Omental fat pad (tissue), 4 donors: ENCODE data around the gene RGS21. TPM values are rescaled to one million over a fixed set of nuclear protein-coding genes. Genes with fewer than 3 reads are reported as not detected.

Experiments
- ATAC-seq: fragments of 150-250 bp; one replicate; pipeline ENCODE4 v1.9.1; 2016; ENCODE audit warnings: mild to moderate bottlenecking, moderate library complexity; ENCODE audit not compliant: low FRiP score
- DNase-seq: peaks from one replicate; pipeline ENCODE4 v3.0.0-alpha.2; 2019; ENCODE audit warnings: low spot score
- total RNA-seq, 4 donors: library from RNA; depleted of rRNA; stranded (reverse); fragments of >200 nt; gene quantifications; one replicate each; pipeline ENCODE4 v1.1.0, GENCODE V29; 2016
- TF ChIP-seq, protein P1 (sequence below), 3 donors: fragments of 450-650 bp; IDR thresholded peaks; one replicate each; pipeline ENCODE4 v1.5.1; 2016 to 2017; ENCODE audit warnings: antibody characterized with exemption in 3 of 3, mild to moderate bottlenecking in 3 of 3, moderate library complexity in 2 of 3

The RGS21 gene
- total RNA-seq, 4 donors from 2014 or later, result not detected

DNA sequence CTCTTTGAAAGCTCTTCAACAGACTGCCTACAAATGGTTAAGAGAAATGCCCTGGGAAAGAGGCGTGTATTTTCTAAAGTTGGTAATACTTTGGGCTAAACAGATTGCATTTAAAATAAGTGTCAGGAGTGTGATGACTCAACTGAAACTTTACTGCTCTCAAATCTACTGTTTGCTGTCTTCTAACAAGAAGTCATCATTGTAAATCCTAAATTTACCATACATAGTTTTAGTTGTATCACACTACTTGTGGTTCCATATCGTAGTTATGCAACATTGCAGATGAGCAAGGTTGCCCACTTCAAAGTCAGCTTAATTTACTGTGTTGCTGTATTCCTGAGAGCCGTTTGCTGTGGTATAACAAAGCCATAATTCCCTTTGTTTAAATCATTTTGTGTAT is 59.6 kb downstream of the RGS21 start:
- TF ChIP-seq, protein P1, sequence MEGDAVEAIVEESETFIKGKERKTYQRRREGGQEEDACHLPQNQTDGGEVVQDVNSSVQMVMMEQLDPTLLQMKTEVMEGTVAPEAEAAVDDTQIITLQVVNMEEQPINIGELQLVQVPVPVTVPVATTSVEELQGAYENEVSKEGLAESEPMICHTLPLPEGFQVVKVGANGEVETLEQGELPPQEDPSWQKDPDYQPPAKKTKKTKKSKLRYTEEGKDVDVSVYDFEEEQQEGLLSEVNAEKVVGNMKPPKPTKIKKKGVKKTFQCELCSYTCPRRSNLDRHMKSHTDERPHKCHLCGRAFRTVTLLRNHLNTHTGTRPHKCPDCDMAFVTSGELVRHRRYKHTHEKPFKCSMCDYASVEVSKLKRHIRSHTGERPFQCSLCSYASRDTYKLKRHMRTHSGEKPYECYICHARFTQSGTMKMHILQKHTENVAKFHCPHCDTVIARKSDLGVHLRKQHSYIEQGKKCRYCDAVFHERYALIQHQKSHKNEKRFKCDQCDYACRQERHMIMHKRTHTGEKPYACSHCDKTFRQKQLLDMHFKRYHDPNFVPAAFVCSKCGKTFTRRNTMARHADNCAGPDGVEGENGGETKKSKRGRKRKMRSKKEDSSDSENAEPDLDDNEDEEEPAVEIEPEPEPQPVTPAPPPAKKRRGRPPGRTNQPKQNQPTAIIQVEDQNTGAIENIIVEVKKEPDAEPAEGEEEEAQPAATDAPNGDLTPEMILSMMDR (IDR thresholded peaks at IDR 0.05), result no peak

GRCh38 chr1:192378276-192378675 is 61.5 kb downstream of the RGS21 start:
- ATAC-seq (no peak), DNase-seq (no peak)

More for the DNA sequence above, 59.6 kb downstream of the RGS21 start:
- ATAC-seq (no peak), DNase-seq (no peak)

DNA sequence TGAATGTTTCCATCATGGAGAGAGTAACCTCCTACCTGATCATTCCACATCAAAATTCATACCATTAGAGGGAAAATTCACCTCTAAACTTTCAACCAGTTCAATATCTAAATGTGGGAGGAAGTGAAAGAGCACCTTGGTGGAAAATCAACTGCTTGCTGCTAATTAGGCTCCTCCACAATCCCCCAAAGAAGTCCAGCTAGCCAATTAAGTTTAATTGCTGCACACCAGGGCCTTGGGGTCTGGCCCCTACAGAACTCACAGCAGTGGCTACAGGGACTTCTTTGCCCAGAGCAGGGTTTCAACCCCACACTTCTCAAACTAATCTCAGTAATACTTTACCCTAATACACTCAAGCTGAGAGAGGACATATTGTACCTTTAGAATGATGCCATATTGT is 62.1 kb downstream of the RGS21 start:
- DNase-seq, result no peak
- no peak for ATAC-seq
- TF ChIP-seq, protein P1 (IDR thresholded peaks at IDR 0.05), result no peak

More at GRCh38 chr1:192378276-192378675, 61.5 kb downstream of the RGS21 start:
- TF ChIP-seq, protein P1 (IDR thresholded peaks at IDR 0.05), result no peak

DNA sequence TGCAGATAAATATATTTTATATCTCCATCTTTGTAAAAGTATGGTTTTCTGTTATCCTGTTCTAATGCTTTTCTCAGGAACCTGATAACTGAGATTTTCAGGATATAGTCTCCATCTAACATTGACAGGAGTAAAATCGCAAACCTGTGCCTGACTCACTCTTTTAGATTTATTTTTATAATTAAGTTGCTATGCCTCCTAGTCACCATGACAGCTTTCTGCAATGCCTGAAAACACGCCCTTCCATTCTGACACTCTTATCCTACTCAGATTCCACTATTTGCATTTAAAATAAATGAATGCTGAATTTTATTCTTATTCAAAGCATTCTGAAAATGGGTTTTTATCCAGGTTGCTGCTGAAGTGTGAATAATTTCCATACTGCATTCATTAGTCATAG is 62.8 kb downstream of the RGS21 start:
- TF ChIP-seq, protein P1 (IDR thresholded peaks at IDR 0.05), result no peak
- ATAC-seq (no peak), DNase-seq (no peak)

DNA sequence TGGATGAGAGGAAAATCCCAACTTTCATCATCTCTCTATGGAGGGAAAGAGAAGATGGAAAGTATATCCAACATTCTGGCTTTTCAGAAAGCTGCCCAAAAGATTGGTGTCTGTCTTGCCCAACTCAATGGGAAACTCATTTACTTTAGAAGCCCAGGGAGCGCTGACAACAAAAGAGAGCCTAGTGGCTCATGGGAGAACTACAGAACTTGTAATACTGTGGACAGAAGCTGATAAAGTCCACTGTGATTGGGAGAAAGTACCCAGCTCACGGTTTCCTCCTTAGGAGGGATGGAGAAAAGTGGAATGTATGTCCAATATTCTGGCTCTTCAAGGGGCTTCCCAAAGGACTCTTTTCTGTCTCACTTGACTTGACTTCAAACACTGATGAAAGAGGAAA is 66.0 kb downstream of the RGS21 start:
- TF ChIP-seq, protein P1 (IDR thresholded peaks at IDR 0.05), result no peak
- no peak for DNase-seq
- no peak for ATAC-seq

DNA sequence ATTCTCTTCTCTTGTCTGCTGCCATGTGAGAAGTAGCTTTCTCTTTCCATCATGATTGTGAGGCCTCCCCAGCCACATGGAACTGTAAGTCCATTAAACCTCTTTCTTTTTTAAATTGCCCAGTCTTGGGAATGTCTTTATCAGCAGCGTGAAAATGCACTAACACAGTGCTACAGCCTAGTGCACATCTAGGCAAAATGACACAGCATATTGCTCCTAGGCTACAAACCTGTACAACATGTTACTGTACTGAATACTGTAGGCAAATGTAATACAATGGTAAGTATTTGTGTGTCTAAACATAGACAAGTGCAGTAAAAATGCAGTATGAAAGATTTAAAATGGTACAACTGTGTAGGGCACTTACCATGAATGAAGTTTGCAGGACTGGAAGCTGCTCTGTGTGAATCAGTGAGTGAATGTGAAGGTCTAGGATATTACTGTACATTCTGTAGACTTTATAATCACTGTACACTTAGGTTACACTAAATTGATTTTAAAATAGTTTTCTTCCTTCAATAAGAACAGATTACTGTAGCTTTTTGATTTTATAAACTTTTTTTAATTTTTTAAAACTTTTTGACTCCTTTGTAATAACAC is 69.4 kb downstream of the RGS21 start:
- ATAC-seq, result no peak
- TF ChIP-seq, protein P1 (IDR thresholded peaks at IDR 0.05), result no peak

DNA sequence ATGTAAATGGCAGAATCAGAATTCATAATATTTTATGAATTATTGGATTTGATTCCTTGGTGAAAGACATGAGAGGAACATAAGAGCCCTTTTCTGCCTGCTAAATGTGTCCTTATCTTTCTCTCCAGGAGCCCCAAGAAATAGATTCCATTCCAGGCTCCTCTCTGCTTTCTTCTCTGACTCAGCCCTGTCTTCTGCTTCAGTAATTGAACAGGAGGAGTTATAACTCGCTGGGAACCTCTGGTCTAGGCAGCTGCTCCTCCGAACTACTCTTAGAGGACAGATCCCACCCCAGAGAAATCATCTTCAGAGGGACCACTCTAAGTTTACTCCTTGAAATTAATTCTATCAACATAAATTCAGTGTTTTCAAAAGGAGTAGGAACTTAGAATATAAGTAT is 78.4 kb downstream of the RGS21 start:
- no peak for ATAC-seq
- DNase-seq, result no peak
- TF ChIP-seq, protein P1 (IDR thresholded peaks at IDR 0.05), result no peak

More for the DNA sequence above, 69.4 kb downstream of the RGS21 start:
- DNase-seq, result no peak
